ENCODE data around the gene C6orf132.

GRCh38 chr6:42162384-42162783 lies 20.0 kb upstream of the C6orf132 start:
- TF ChIP-seq CTCF (conservative IDR thresholded peaks at IDR 0.05; ENCODE audit: low read length) (no peak), EZH2phosphoT487 (IDR thresholded peaks at IDR 0.05; ENCODE audit: borderline replicate concordance) (no peak)

Measured in Loucy (cell line).